Gastrocnemius medialis (tissue), 4 donors: Measurements from ENCODE around the gene MEF2A. TPM values are rescaled to one million over a fixed set of nuclear protein-coding genes. Genes with fewer than 3 reads are reported as not detected.
A peak's percentile ranks its signal among the peaks of the same experiment; 100 is the strongest.
"Not testable (repeated sequence)": the region's sequence is repeated elsewhere in the genome, so short reads cannot be mapped to it uniquely, and the experiment has no call there.

Source experiments
- ATAC-seq, 2 donors: fragments of 150-250 bp; one replicate each; pipeline ENCODE4 v1.9.1; 2016
- DNase-seq, 2 donors: peaks; one replicate each; pipeline ENCODE4 v3.0.0-alpha.2; 2019
- H3K27ac ChIP-seq, 4 donors: fragments of 200-600 bp; sonication (generic); 1 replicate in 1 of 4; 2 replicates in 3 of 4; pipeline ENCODE4 v1.5.1; 2016 to 2018; ENCODE audit warnings: mild to moderate bottlenecking in 2 of 4, moderate library complexity in 1 of 4
- H3K27me3 ChIP-seq, 3 donors: fragments of 200-600 bp; sonication (generic) in 2 of 3; 1 replicate in 1 of 3; 2 replicates in 2 of 3; pipeline versions ENCODE4 v1.5.1 to v1.6.0; 2016 to 2019; ENCODE audit warnings: mild to moderate bottlenecking in 1 of 3, moderate library complexity in 1 of 3
- H3K36me3 ChIP-seq, 2 donors: fragments of 200-600 bp; sonication (generic) in 1 of 2; one replicate each; pipeline ENCODE4 v1.5.1; 2017 to 2018
- H3K4me1 ChIP-seq, 2 donors: fragments of 200-600 bp; sonication (generic) in 1 of 2; one replicate each; pipeline ENCODE4 v1.5.1; 2016 to 2017; ENCODE audit warnings: mild to moderate bottlenecking in 2 of 2
- H3K4me3 ChIP-seq, 4 donors: fragments of 200-600 bp; sonication (generic) in 3 of 4; 1 replicate in 1 of 4; 2 replicates in 3 of 4; pipeline ENCODE4 v1.5.1; 2016 to 2019; ENCODE audit warnings: mild to moderate bottlenecking in 2 of 4
- H3K9me3 ChIP-seq, 3 donors: fragments of 200-600 bp; sonication (generic) in 2 of 3; 1 replicate in 1 of 3; 2 replicates in 2 of 3; pipeline ENCODE4 v1.5.1; 2016 to 2019
- CTCF ChIP-seq, 5 experiments: fragments of 450-650 bp in 3 of 5; fragments of 200-600 bp in 2 of 5; sonication (generic) in 2 of 5; IDR thresholded peaks in 4 of 5; conservative IDR thresholded peaks in 1 of 5; 1 replicate in 4 of 5; 2 replicates in 1 of 5; pipeline ENCODE4 v1.5.1; 2016 to 2019; ENCODE audit warnings: antibody characterized with exemption in 5 of 5, mild to moderate bottlenecking in 3 of 5, moderate library complexity in 3 of 5
- POLR2A ChIP-seq, 2 donors: fragments of 450-650 bp; IDR thresholded peaks; one replicate each; pipeline ENCODE4 v1.6.1; 2017; ENCODE audit warnings: antibody characterized with exemption in 2 of 2, mild to moderate bottlenecking in 2 of 2, moderate library complexity in 2 of 2
- in situ Hi-C, 4 donors: fragments of 200-750 bp; cut with MboI; loops; one replicate each; pipeline versions ENCODE4 v1.15.0 to v1.8.0; 2017; ENCODE audit warnings: low sequenced_read_pairs in 4 of 4
- intact Hi-C: fragments of 100-400 bp; cut with DNase I; formaldehyde crosslinking; loops from one replicate; pipeline ENCODE4 v1.15.1; 2023; ENCODE audit warnings: low total_unique reads
- total RNA-seq, 4 donors: library from RNA; depleted of rRNA; stranded (reverse); fragments of >200 nt; gene quantifications; one replicate each; pipeline versions ENCODE4 v1.1.0 to v1.2.3, GENCODE V29; 2016

Gene MEF2A
- total RNA-seq, 4 donors from 2014 or later: 66.9 to 128 (median 107) TPM

GRCh38 chr15:99733268-99734039, 167.7 kb downstream of the MEF2A start, which contains the start of gene LYSMD4:
Gene LYSMD4 (minus strand): TSS chr15:99733437. CDS start chr15:99731999, 1,438 bp downstream.
- Histone ChIP-seq H3K27ac (peak within 1 kb of the TSS; percentile 85 to 94 (median 90)), H3K4me3 (peak within 1 kb of the TSS; percentile 76 to 98 (median 84)), H3K4me1 (peaks cover 27 to 33% of the 10 kb centered on the region in 2 donors), H3K9me3 (no peaks in the 10 kb centered on the region), H3K36me3 (no peaks in the 10 kb centered on the region), H3K27me3 (no peaks in the 10 kb centered on the region)
- ATAC-seq (peak; percentile 87 to 91), DNase-seq (peak; percentile 97 to 98)
- TF ChIP-seq CTCF (IDR thresholded peaks at IDR 0.05 in 4 of 5, conservative IDR thresholded peaks at IDR 0.05 in 1 of 5): peak in 1 of 5 experiments; percentile 6
- peak; percentile 90 to 94 for TF ChIP-seq POLR2A (IDR thresholded peaks at IDR 0.05)
- in situ Hi-C loops: loop anchor here in 2 of 4 donors (25.0 kb wide), 1 partner anchor 621 kb away; the partner anchor contains the start of gene SYNM (in 2 of the 2)
- intact Hi-C loops: loop anchor here (2.0 to 10.0 kb wide), 5 partner anchors 15 to 609 kb away; partner anchors contain the start of gene MEF2A

- in situ Hi-C loops: loop anchor here in 2 of 4 donors (25.0 kb wide), 1 partner anchor 622 kb away; the partner anchor contains the start of gene SYNM (in 2 of the 2)
- H3K4me3 ChIP-seq: peak overlapping the region; percentile 76 to 98 (median 84)
- peaks cover 21 to 28% of the 10 kb centered on the region in 2 donors for H3K4me1 ChIP-seq
- not testable (repeated sequence) for H3K36me3 ChIP-seq, H3K27me3 ChIP-seq, DNase-seq, H3K9me3 ChIP-seq, ATAC-seq
- H3K27ac ChIP-seq: peak overlapping the region; percentile 85 to 94 (median 90)
- intact Hi-C loops: loop anchor here (5.0 to 10.0 kb wide), 2 partner anchors 167 to 609 kb away; partner anchors contain the start of gene MEF2A
These were observed 168.2 kb downstream of the MEF2A start for GRCh38 chr15:99734040-99734291.

GRCh38 chr15:99734575-99734974, 168.8 kb downstream of the MEF2A start:
- DNase-seq (no peak), ATAC-seq (no peak)
- Histone ChIP-seq H3K9me3 (no peaks in the 10 kb centered on the region), H3K27ac (no peak overlapping the region), H3K36me3 (no peaks in the 10 kb centered on the region), H3K4me3 (no peak overlapping the region), H3K27me3 (no peaks in the 10 kb centered on the region), H3K4me1 (peaks cover 17 to 22% of the 10 kb centered on the region in 2 donors)
- no peak for TF ChIP-seq CTCF (IDR thresholded peaks at IDR 0.05 in 4 of 5, conservative IDR thresholded peaks at IDR 0.05 in 1 of 5)
- TF ChIP-seq POLR2A (IDR thresholded peaks at IDR 0.05): no peak
- intact Hi-C loops (loop anchor here (5.0 to 10.0 kb wide), 2 partner anchors 167 to 610 kb away; partner anchors contain the start of gene MEF2A), in situ Hi-C loops (loop anchor here in 2 of 4 donors (25.0 kb wide), 1 partner anchor 622 kb away; the partner anchor contains the start of gene SYNM (in 2 of the 2))

- Histone ChIP-seq H3K36me3 (no peaks in the 10 kb centered on the region), H3K4me1 (peaks cover 10 to 14% of the 10 kb centered on the region in 2 donors), H3K4me3 (no peak overlapping the region), H3K27me3 (no peaks in the 10 kb centered on the region), H3K27ac (no peak overlapping the region), H3K9me3 (no peaks in the 10 kb centered on the region)
- intact Hi-C loops (loop anchor here (10.0 kb wide), 1 partner anchor 611 kb away; no protein-coding TSS in a partner anchor), in situ Hi-C loops (loop anchor here in 2 of 4 donors (25.0 kb wide), 1 partner anchor 624 kb away; the partner anchor contains the start of gene SYNM (in 2 of the 2))
- TF ChIP-seq CTCF (IDR thresholded peaks at IDR 0.05 in 4 of 5, conservative IDR thresholded peaks at IDR 0.05 in 1 of 5) (no peak), POLR2A (IDR thresholded peaks at IDR 0.05) (no peak)
- DNase-seq: no peak
- ATAC-seq: no peak
These were observed 170.1 kb downstream of the MEF2A start for GRCh38 chr15:99735868-99736267.

- Histone ChIP-seq H3K36me3 (no peaks in the 10 kb centered on the region), H3K4me1 (peaks cover 10% of the 10 kb centered on the region in 2 donors), H3K4me3 (no peak overlapping the region), H3K27me3 (no peaks in the 10 kb centered on the region), H3K9me3 (no peaks in the 10 kb centered on the region), H3K27ac (no peak overlapping the region)
- ATAC-seq (no peak), DNase-seq (no peak)
- in situ Hi-C loops (loop anchor here in 2 of 4 donors (25.0 kb wide), 1 partner anchor 624 kb away; the partner anchor contains the start of gene SYNM (in 2 of the 2)), intact Hi-C loops (loop anchor here (10.0 kb wide), 1 partner anchor 612 kb away; no protein-coding TSS in a partner anchor)
- TF ChIP-seq CTCF (IDR thresholded peaks at IDR 0.05 in 4 of 5, conservative IDR thresholded peaks at IDR 0.05 in 1 of 5) (no peak), POLR2A (IDR thresholded peaks at IDR 0.05) (no peak)
These were observed 170.9 kb downstream of the MEF2A start for GRCh38 chr15:99736702-99737101.
